Neuronal stem cell (in vitro differentiated cells): ENCODE data around the gene EIF6.

Experiments
- DNase-seq: peaks from one replicate; pipeline ENCODE4 v3.0.0-alpha.2; 2013; ENCODE audit warnings: low spot score
- H2AFZ ChIP-seq: one replicate; pipeline ENCODE4 v1.6.1; 2013; ENCODE audit warnings: mild to moderate bottlenecking, low read length, inconsistent platforms
- H2AK5ac ChIP-seq: 2 replicates; pipeline ENCODE4 v1.6.1; 2013; ENCODE audit warnings: low read depth, mild to moderate bottlenecking, inconsistent platforms, low read length, moderate library complexity, mixed read lengths
- H2BK120ac ChIP-seq: 2 replicates; pipeline ENCODE4 v1.6.1; 2013; ENCODE audit warnings: low read depth, mild to moderate bottlenecking, inconsistent platforms, low read length, moderate library complexity, mixed read lengths
- H2BK12ac ChIP-seq: one replicate; pipeline ENCODE4 v1.6.1; 2013; ENCODE audit warnings: low read length, inconsistent platforms
- H2BK15ac ChIP-seq: 2 replicates; pipeline ENCODE4 v1.6.1; 2013; ENCODE audit warnings: mild to moderate bottlenecking, low read length, inconsistent platforms, mixed read lengths
- H2BK5ac ChIP-seq: one replicate; pipeline ENCODE4 v1.6.1; 2013; ENCODE audit warnings: inconsistent platforms, mild to moderate bottlenecking, low read length, moderate library complexity
- H3K14ac ChIP-seq: one replicate; pipeline ENCODE4 v1.6.1; 2013; ENCODE audit warnings: low read length, inconsistent platforms
- H3K18ac ChIP-seq: 2 replicates; pipeline ENCODE4 v1.6.1; 2013; ENCODE audit warnings: low read length, inconsistent platforms
- H3K23ac ChIP-seq: 2 replicates; pipeline ENCODE4 v1.6.1; 2013; ENCODE audit warnings: low read depth, mild to moderate bottlenecking, mixed read lengths, low read length, inconsistent platforms; ENCODE audit not compliant: poor library complexity
- H3K27ac ChIP-seq: replicated peaks from 3 replicates; pipeline ENCODE4 v1.5.1; 2013; ENCODE audit warnings: low read length, inconsistent platforms
- H3K27me3 ChIP-seq, 3 experiments: 2 replicates each; pipeline ENCODE4 v1.6.1; 2013; ENCODE audit warnings: low read length in 3 of 3, mild to moderate bottlenecking in 2 of 3, inconsistent platforms in 1 of 3, low read depth in 1 of 3, mixed read lengths in 1 of 3, moderate library complexity in 1 of 3; ENCODE audit not compliant: control insufficient read depth in 3 of 3, insufficient read depth in 3 of 3
- H3K36me3 ChIP-seq, 2 donors: replicated peaks in 1 of 2; 2 replicates each; pipeline ENCODE4 v1.6.1; 2013; ENCODE audit warnings: low read length in 2 of 2; ENCODE audit not compliant: control insufficient read depth in 2 of 2, insufficient read depth in 2 of 2
- H3K4ac ChIP-seq: 2 replicates; pipeline ENCODE4 v1.6.1; 2013; ENCODE audit warnings: inconsistent platforms, mild to moderate bottlenecking, low read length, moderate library complexity
- H3K4me1 ChIP-seq, 2 donors: 1 replicate in 1 of 2; 2 replicates in 1 of 2; pipeline ENCODE4 v1.6.1; 2013; ENCODE audit warnings: low read length in 2 of 2, low read depth in 1 of 2; ENCODE audit not compliant: control insufficient read depth in 2 of 2, insufficient read depth in 1 of 2
- H3K4me2 ChIP-seq: one replicate; pipeline ENCODE4 v1.6.1; 2013; ENCODE audit warnings: mild to moderate bottlenecking, low read length, inconsistent platforms; ENCODE audit not compliant: insufficient read depth, poor library complexity, severe bottlenecking
- H3K4me3 ChIP-seq, 2 donors: 2 replicates each; pipeline ENCODE4 v1.5.1; 2013; ENCODE audit warnings: low read length in 2 of 2, mild to moderate bottlenecking in 2 of 2, inconsistent platforms in 1 of 2, moderate library complexity in 1 of 2
- H3K79me1 ChIP-seq: one replicate; pipeline ENCODE4 v1.6.1; 2013; ENCODE audit warnings: low read depth, mild to moderate bottlenecking, inconsistent platforms, low read length, moderate library complexity
- H3K9ac ChIP-seq: one replicate; pipeline ENCODE4 v1.6.1; 2013; ENCODE audit warnings: mild to moderate bottlenecking, low read depth, low read length, inconsistent platforms; ENCODE audit not compliant: poor library complexity
- H3K9me3 ChIP-seq, 2 donors: replicated peaks in 1 of 2; 2 replicates each; pipeline versions ENCODE3 to v1.6.1; 2013; ENCODE audit warnings: low read length in 2 of 2, mild to moderate bottlenecking in 2 of 2, inconsistent platforms in 1 of 2, low read depth in 1 of 2, mixed read lengths in 1 of 2, moderate library complexity in 1 of 2; ENCODE audit not compliant: control insufficient read depth in 2 of 2, insufficient read depth in 1 of 2
- H4K8ac ChIP-seq: one replicate; pipeline ENCODE4 v1.6.1; 2013; ENCODE audit warnings: low read depth, mild to moderate bottlenecking, inconsistent platforms, low read length, moderate library complexity
- H4K91ac ChIP-seq: one replicate; pipeline ENCODE4 v1.6.1; 2013; ENCODE audit warnings: low read length, low read depth, mild to moderate bottlenecking, inconsistent platforms; ENCODE audit not compliant: poor library complexity
- WGBS, 2 donors: extraction: QIAGEN DNeasy Blood & Tissue Kit; methylation state at CpG; one replicate each; pipeline ENCODE4 v1.1.7; 2013; ENCODE audit warnings: missing lambda C conversion rate in 2 of 2, mixed read lengths in 1 of 2; ENCODE audit not compliant: insufficient read length in 2 of 2, insufficient replicate concordance in 1 of 2; ENCODE audit errors: extremely low coverage in 2 of 2; 5-methylcytosine and 5-hydroxymethylcytosine counted together

EIF6 gene

DNA sequence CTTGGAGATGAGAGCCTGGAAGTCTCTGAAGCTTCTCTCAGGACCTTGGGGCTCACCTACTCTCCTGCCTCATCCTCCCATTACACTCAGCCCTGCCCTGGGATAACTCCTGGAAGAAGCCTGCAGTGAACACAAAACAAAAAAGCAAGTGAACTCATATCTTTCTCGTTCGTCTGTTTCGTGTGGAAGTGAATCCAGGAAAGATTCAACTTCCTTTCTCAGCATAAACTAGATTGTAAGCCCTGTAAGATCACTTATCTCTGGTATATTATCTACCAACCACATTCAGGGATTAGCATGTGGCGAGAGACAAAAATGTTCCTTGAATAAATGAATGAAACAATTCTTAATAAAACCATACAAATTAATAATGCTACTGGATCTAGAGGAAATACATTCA, 44.1 kb upstream of the EIF6 start:
- no peak overlapping the region for H3K9ac ChIP-seq

DNA sequence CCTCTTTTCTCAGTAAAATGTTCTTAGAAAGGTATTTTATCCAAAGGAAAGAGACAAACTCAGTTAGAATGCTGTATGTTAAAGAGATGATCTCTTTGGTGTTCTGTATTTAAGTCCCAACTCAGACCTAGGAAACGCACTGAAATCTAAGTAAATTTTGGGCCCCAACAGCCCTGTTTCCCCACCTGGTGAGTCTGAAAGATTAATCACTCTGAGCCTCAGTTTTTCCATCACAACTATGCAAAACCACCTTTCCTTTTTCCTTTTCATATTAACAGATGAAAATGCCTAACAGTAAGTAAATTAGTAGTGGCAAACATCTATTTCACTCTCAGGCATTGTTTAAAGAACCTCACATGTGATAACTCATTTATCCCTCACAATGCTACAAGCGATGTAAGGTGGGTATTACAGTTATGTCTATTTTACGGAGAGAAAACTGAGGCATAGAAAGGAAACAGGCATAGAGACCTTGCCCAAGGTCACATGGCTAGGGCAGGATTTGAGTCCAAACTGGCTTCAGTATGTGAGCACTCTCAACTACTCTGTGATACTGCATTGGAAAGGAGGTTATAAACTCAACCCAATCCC, 43.6 kb upstream of the EIF6 start:
- Histone ChIP-seq H2BK15ac (no peak overlapping the region), H3K9ac (no peak overlapping the region), H3K23ac (no peak overlapping the region), H4K91ac (no peak overlapping the region), H4K8ac (no peak overlapping the region), H3K4me1 (peaks cover 4 to 13% of the 10 kb centered on the region in 2 donors), H2BK5ac (no peak overlapping the region), H2AK5ac (no peak overlapping the region), H3K4me3 (no peak overlapping the region), H3K27ac (no peak overlapping the region), H3K79me1 (no peaks in the 10 kb centered on the region), H3K18ac (no peak overlapping the region), H2BK12ac (no peak overlapping the region), H3K27me3 (no peaks in the 10 kb centered on the region), H3K4ac (no peak overlapping the region), H3K9me3 (no peaks in the 10 kb centered on the region), H3K36me3 (no peaks in the 10 kb centered on the region), H2AFZ (no peak overlapping the region), H3K4me2 (no peak overlapping the region), H2BK120ac (no peak overlapping the region), H3K14ac (no peak overlapping the region)
- no CpG with 5 or more reads among the region's 3 CpGs for WGBS, 2 donors
- DNase-seq, result no peak

More for the DNA sequence above, 44.1 kb upstream of the EIF6 start:
- Histone ChIP-seq H3K14ac (no peak overlapping the region), H3K18ac (no peak overlapping the region), H2BK15ac (no peak overlapping the region), H3K4me1 (peaks cover 4 to 13% of the 10 kb centered on the region in 2 donors), H3K23ac (no peak overlapping the region), H3K4me3 (no peak overlapping the region), H3K27me3 (no peaks in the 10 kb centered on the region), H2BK12ac (no peak overlapping the region), H2AK5ac (no peak overlapping the region), H2BK5ac (no peak overlapping the region), H3K4me2 (no peak overlapping the region), H4K91ac (no peak overlapping the region), H3K36me3 (no peaks in the 10 kb centered on the region), H3K9me3 (no peaks in the 10 kb centered on the region), H2AFZ (no peak overlapping the region), H3K27ac (no peak overlapping the region), H3K4ac (no peak overlapping the region), H2BK120ac (no peak overlapping the region), H4K8ac (no peak overlapping the region), H3K79me1 (no peaks in the 10 kb centered on the region)
- no peak for DNase-seq
- WGBS, 2 donors, result no CpG with 5 or more reads among the region's 4 CpGs

DNA sequence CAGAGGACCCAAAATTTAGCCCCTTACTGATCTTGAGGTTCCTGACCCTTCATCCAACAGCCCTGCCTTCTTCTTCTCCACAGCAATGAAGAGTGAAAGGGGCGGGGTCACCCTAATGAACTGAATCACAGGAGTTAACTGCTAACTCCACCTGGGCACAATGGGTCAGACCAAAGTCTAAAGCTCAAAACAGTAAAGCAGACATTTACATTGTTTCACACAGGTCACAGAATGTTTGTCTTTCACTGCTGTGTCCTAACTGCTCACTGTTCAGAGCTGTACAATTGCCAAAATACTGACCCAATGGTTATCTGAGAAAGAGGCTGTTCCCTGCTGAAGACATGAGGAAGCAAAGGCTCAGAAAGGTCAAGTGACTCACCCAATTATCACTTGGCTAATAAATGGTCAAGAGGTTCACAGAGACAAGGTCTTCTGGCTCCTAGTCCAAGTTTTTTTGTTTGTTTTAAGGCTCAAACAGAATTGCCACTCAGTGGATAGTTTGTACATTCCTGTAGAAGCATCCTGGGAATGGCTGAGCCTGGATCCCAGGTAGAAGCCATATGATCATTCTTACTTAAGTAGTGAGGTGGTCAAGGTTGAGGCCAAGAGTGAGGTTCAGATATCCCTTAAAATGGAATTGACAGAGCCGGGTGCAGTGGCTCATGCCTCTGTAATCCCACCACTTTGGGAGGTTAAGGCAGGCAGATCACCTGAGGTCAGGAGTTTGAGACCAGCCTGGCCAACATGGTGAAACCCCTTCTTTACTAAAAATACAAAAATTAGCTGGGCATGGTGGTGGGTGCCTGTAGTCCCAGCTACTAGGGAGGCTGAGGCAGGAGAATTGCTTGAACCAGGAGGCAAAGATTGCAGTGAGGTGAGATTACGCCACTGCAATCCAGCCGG, 42.8 kb upstream of the EIF6 start:
- Histone ChIP-seq H3K4me3 (no peak overlapping the region), H3K18ac (no peak overlapping the region), H3K27ac (no peak overlapping the region)

DNA sequence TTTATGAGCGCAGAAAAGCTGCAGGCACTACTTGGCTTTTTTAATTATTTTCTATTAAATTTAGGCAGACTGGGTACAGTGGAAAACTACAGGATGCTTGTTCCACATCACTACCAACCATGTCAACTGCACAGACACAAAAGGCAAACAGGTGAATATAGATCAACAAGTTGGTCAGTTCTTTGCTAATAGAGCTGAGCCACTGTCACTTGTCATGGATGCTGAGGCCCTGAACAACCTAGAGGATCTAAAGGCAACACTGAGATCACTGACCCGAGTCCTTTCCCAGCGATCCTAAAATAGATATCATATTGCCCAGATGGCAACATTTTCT, 42.1 kb upstream of the EIF6 start:
- Histone ChIP-seq H3K23ac (no peak overlapping the region), H2AK5ac (no peak overlapping the region), H3K4me2 (no peak overlapping the region), H3K9ac (no peak overlapping the region), H3K4me3 (no peak overlapping the region), H3K18ac (no peak overlapping the region), H3K4ac (no peak overlapping the region), H2BK15ac (no peak overlapping the region), H2AFZ (peak overlapping the region; percentile 78), H3K14ac (no peak overlapping the region), H2BK12ac (no peak overlapping the region), H2BK5ac (no peak overlapping the region), H3K79me1 (no peaks in the 10 kb centered on the region), H4K91ac (no peak overlapping the region), H4K8ac (no peak overlapping the region), H3K4me1 (peaks cover 4 to 13% of the 10 kb centered on the region in 2 donors), H3K27ac (no peak overlapping the region), H3K9me3 (no peaks in the 10 kb centered on the region), H3K27me3 (no peaks in the 10 kb centered on the region), H3K36me3 (no peaks in the 10 kb centered on the region), H2BK120ac (no peak overlapping the region)
- WGBS, 2 donors, result no CpG with 5 or more reads among the region's 3 CpGs
- no peak for DNase-seq

More for the DNA sequence above, 42.8 kb upstream of the EIF6 start:
- Histone ChIP-seq H2BK5ac (no peak overlapping the region), H3K79me1 (no peaks in the 10 kb centered on the region), H2BK15ac (no peak overlapping the region), H3K9me3 (no peaks in the 10 kb centered on the region), H3K4me2 (no peak overlapping the region), H2BK120ac (no peak overlapping the region), H3K4ac (no peak overlapping the region), H3K27me3 (no peaks in the 10 kb centered on the region), H2BK12ac (no peak overlapping the region), H3K23ac (no peak overlapping the region), H3K9ac (no peak overlapping the region), H2AK5ac (no peak overlapping the region), H3K14ac (no peak overlapping the region), H4K8ac (no peak overlapping the region), H3K4me1 (peaks cover 4 to 13% of the 10 kb centered on the region in 2 donors), H3K36me3 (no peaks in the 10 kb centered on the region), H4K91ac (no peak overlapping the region), H2AFZ (no peak overlapping the region)
- no peak for DNase-seq
- WGBS, 2 donors, result no CpG with 5 or more reads among the region's 4 CpGs
